ENCODE data around the gene C1QTNF1. TPM values are rescaled to one million over a fixed set of nuclear protein-coding genes. Genes with fewer than 3 reads are reported as not detected.
A peak's percentile ranks its signal among the peaks of the same experiment; 100 is the strongest.

The C1QTNF1 gene
- total RNA-seq, 3 donors from 2014 or later = 16.9 to 33.3 (median 22.1) TPM

DNA sequence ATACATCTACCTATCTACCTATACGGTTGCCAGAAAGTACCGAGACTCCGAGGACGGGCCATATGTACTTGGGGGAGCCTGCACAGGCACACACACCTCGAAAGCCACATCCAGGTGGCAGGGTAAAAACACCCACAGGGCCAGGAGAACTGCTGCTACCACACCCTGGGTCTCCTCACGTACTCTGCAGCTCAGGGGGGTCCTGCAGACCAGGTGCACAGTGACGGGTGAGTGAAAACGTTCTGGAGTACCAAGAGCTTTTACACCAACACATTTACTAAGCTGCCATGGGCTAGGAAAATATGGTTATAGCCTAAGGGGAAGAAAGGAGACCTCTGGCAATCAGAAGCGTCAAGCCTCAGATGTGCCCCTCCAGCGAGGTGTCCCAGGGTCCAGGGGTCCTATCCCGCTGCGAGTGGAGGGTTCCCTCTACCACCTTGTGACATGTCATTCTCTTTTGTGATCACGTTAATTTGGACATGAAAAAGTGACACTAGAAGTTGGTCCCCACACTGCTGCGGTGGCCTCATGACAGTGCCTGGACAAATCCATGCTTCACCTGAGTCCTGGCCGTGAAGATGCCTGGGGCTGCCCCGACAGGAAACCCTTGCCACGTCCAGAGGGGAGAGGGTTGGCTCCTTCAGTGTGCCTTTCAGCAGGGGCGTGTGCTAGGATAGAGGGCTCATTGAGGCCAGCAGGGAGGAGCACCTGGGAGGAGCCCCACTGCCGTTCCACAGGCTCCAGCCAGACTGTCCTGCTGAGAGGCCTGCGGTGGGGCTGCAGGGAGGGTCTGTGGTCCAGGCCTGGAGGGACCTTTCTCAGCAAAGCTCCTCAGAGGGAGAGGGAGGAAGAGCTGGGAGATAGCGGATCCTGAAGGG is 16.2 kb upstream of the C1QTNF1 start:
- H3K4me1 ChIP-seq (ENCODE audit: low read depth) = peaks cover 38% of the 10 kb centered on the region
- DNase-seq (peak in 2 of 3 donors; percentile 69 to 81), ATAC-seq (peak; percentile 39)
- intact Hi-C loops (cut with DNase I, micrococcal nuclease) = no loop called here
- no peaks in the 10 kb centered on the region for H3K36me3 ChIP-seq (ENCODE audit: low read depth)
- TF ChIP-seq, protein P1, sequence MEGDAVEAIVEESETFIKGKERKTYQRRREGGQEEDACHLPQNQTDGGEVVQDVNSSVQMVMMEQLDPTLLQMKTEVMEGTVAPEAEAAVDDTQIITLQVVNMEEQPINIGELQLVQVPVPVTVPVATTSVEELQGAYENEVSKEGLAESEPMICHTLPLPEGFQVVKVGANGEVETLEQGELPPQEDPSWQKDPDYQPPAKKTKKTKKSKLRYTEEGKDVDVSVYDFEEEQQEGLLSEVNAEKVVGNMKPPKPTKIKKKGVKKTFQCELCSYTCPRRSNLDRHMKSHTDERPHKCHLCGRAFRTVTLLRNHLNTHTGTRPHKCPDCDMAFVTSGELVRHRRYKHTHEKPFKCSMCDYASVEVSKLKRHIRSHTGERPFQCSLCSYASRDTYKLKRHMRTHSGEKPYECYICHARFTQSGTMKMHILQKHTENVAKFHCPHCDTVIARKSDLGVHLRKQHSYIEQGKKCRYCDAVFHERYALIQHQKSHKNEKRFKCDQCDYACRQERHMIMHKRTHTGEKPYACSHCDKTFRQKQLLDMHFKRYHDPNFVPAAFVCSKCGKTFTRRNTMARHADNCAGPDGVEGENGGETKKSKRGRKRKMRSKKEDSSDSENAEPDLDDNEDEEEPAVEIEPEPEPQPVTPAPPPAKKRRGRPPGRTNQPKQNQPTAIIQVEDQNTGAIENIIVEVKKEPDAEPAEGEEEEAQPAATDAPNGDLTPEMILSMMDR (IDR thresholded peaks at IDR 0.05) = no peak
- no peak overlapping the region for H3K4me3 ChIP-seq
- no peaks in the 10 kb centered on the region for H3K9me3 ChIP-seq

DNA sequence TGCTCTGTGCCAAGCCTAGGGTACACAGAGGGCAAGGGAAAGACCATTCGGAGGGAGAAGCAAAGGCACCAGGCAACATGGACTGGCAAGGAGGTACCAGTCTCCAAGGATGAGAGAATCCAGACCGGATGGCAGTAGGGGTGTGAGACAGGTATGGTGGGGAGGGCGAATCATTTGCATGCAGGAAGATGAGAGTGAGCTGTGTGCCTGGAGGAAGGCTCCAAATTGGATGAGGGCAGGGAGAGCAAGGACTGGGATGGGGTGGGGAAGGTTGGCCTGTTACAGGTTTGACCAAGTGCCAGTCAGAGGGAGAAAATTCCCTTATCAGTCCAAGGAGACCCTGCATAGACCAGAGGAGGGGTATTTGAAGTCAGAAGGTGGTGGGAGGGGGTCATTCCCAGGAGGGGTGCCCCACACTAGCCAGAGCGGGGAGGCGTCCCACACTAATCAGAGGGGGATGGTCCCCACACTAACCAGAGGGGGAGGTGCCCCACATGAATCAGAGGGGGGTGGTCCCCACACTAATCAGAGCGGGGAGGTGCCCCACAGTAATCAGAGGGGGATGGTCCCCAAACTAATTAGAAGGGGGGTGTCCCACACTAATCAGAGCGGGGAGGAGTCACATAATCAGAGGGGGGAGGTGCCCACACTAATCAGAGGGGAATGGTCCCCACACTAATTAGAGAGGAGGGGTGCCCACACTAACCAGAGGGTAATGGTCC is 15.1 kb upstream of the C1QTNF1 start:
- Histone ChIP-seq H3K4me3 (peak overlapping the region; percentile 92), H3K36me3 (ENCODE audit: low read depth) (no peaks in the 10 kb centered on the region), H3K4me1 (ENCODE audit: low read depth) (peaks cover 35% of the 10 kb centered on the region), H3K9me3 (no peaks in the 10 kb centered on the region)
- DNase-seq = no peak
- no peak for ATAC-seq
- TF ChIP-seq, protein P1 (IDR thresholded peaks at IDR 0.05) = no peak
- intact Hi-C loops (cut with DNase I, micrococcal nuclease) = no loop called here

DNA sequence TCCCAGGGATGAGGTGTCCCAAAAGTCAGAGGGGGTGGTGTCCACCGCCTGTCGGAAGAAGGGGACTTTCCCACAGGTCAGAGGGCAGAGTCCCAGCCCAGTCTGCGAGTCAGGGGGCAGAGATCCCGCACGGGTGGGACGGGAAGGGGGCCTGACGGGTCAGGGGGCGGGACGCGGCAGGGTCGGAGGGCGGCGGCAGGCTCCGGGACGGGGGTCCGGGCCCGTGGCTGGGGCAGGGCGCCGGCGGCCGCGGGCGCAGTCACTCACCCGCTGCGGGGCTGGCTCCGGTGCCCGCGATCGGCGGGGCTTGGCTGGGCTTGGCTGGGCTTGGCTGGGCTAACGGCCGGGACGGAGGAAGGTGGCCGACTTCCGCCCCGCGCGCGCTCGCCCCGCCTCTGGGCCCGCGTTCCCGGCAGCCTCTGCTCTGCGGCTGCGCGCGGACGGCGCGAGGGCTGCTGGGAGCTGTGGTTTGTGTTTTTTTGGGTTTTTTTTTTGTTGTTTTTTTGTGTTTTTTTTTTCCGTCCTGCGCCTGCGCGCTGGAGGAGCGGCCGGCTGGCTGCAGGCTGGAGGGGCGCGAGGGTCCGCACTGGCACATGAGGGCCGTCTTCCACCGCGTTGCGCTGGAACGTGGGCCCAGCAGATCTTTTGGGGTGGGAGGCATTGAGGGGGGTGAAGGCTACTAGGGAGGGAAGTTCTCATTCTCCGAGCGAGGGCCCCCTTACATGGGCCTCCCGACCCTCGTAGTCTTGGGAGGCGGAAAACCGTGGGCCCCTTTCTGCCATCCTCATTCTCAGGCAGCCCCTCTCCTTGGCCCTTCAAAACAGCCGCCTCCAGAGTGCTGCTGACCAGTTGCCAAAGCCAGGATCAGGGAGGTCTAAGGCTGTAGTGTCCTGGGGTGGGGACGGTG is 14.3 kb upstream of the C1QTNF1 start, which contains the start of gene CANT1:
Gene CANT1 (minus strand): TSS at position 368 of the 907 bp plus-strand sequence. CDS start 12,142 bp downstream, outside the sequence.
- Histone ChIP-seq H3K36me3 (ENCODE audit: low read depth) (no peaks in the 10 kb centered on the region), H3K4me3 (peak within 1 kb of the TSS; percentile 92), H3K9me3 (no peaks in the 10 kb centered on the region), H3K4me1 (ENCODE audit: low read depth) (peaks cover 35% of the 10 kb centered on the region)
- peak; percentile 73 for ATAC-seq
- intact Hi-C loops (cut with DNase I, micrococcal nuclease) = no loop called here
- DNase-seq = peak; percentile 85 to 91 (median 91)
- TF ChIP-seq, protein P1 (IDR thresholded peaks at IDR 0.05) = no peak

DNA sequence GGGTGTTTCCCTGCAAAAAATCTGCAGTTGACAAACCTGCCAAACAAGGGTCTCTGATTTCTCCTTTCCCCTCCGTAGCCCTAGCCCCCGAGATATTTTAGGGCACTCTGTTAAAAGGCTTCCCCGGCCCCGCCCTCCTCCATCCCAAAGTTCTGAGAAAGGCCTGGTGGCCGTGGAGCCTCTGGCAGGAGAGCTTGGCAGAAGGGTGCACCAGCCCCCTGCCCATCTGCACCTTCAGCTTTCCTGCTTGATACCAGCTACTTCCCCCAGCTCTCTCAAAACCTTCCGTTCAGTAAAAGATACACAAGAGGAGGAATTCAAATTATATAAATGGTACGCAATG is 13.7 kb upstream of the C1QTNF1 start:
- intact Hi-C loops (cut with DNase I, micrococcal nuclease) = no loop called here
- TF ChIP-seq, protein P1 (IDR thresholded peaks at IDR 0.05) = no peak
- Histone ChIP-seq H3K4me1 (ENCODE audit: low read depth) (peaks cover 34% of the 10 kb centered on the region), H3K4me3 (no peak overlapping the region), H3K36me3 (ENCODE audit: low read depth) (no peaks in the 10 kb centered on the region), H3K9me3 (no peaks in the 10 kb centered on the region)
- DNase-seq (no peak), ATAC-seq (no peak)

DNA sequence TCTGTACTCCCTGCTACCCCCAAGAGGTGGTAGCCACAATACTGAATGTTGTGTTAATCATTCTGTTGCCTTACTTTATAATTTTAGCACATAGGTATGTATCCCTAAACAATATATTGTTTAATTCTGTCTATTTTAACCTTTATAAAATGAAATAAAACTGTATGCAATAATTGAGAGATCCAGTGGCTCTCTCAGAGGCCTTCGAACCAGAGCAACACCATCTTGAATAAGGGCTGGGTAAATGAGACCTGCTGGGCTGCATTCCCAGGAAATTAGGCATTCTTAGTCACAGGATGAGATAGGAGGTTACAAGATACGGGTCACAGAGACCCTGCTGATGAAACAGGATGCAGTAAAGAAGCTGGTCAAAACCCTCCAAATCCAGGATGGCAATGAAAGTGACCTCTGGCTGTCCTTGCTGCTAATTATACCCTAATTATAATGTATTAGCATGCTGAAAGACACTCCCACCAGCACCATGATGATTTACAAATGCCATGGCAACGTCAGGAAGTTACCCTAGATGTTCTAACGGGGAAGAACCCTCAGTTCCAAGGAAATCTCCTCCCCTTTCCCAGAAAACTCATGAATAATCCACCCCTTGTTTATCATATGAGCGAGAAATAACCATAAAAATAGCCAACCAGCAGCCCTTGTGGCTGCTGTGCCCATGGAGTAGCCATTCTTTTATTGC is 12.4 kb upstream of the C1QTNF1 start:
- H3K4me1 ChIP-seq (ENCODE audit: low read depth) = peaks cover 21% of the 10 kb centered on the region
- no peak for DNase-seq
- no peak overlapping the region for H3K4me3 ChIP-seq
- TF ChIP-seq, protein P1 (IDR thresholded peaks at IDR 0.05) = no peak
- H3K36me3 ChIP-seq (ENCODE audit: low read depth) = no peaks in the 10 kb centered on the region
- intact Hi-C loops (cut with DNase I, micrococcal nuclease) = no loop called here
- ATAC-seq = no peak
- H3K9me3 ChIP-seq = peaks cover 3% of the 10 kb centered on the region

Measured in mucosa of descending colon (tissue), 3 donors.